COR-L47 (cell line): ENCODE results near the gene ZCCHC2.

Experiments
- DNase-seq: peaks from one replicate; lab custom pipeline; 2025; lab: John Stamatoyannopoulos, UW

Gene ZCCHC2

GRCh38 chr18:62610351-62610700 lies 87.5 kb downstream of the ZCCHC2 start:
- DNase-seq = no peak

GRCh38 chr18:62610701-62611411 lies 88.0 kb downstream of the ZCCHC2 start:
- DNase-seq = no peak

GRCh38 chr18:62611453-62612288 lies 88.8 kb downstream of the ZCCHC2 start:
- DNase-seq = no peak

GRCh38 chr18:62612289-62612645 lies 89.4 kb downstream of the ZCCHC2 start:
- DNase-seq = no peak

GRCh38 chr18:62612776-62613175 lies 90.0 kb downstream of the ZCCHC2 start:
- DNase-seq = no peak

- no peak for DNase-seq
Observed at GRCh38 chr18:62614494-62614893, 91.7 kb downstream of the ZCCHC2 start.

- no peak for DNase-seq
Observed at GRCh38 chr18:62616331-62616805, 93.5 kb downstream of the ZCCHC2 start.

GRCh38 chr18:62617793-62618591 lies 95.2 kb downstream of the ZCCHC2 start:
- no peak for DNase-seq

- no peak for DNase-seq
Observed at GRCh38 chr18:62618735-62619134, 95.9 kb downstream of the ZCCHC2 start.

GRCh38 chr18:62621546-62621945 lies 98.7 kb downstream of the ZCCHC2 start:
- no peak for DNase-seq

- DNase-seq = no peak
Observed at GRCh38 chr18:62625019-62625418, 102.2 kb downstream of the ZCCHC2 start.
